A673 (cell line): Measurements from ENCODE around the gene JPH2.

Experiments
- CTCF ChIP-seq: fragments of 300-800, 200-600 bp; sonication (generic); conservative IDR thresholded peaks from 2 replicates; pipeline ENCODE4 v1.5.1; 2017; ENCODE audit warnings: low read depth, mild to moderate bottlenecking, antibody characterized with exemption, low read length, moderate library complexity, mixed read lengths
- EZH2 ChIP-seq: fragments of 200-600 bp; sonication (generic); IDR thresholded peaks from 2 replicates; pipeline ENCODE4 v1.6.1; 2017; ENCODE audit warnings: borderline replicate concordance, low read depth, mild to moderate bottlenecking, mixed read lengths, antibody characterized with exemption, low read length; ENCODE audit not compliant: poor library complexity, severe bottlenecking

DNA sequence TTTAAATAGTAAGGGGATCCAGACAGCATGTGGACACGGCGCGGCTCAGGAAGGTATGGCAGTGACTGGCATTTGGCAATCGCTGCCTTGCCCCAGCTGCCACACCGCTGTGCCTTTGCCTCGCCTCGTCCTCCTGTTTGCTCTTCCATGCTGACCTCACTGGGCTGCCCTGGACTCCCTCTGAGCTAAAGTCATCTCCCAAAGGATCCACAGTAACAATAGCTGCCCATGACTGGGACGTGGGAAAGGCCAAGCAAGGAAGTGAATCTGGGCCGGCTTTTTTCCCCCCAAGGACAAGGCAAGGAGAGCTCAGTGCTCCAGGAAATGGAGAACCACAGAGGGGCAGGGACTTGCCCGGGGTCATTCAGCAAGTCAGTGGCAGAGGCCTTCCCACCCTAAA lies 48.1 kb downstream of the JPH2 start:
- TF ChIP-seq CTCF (no peak), EZH2 (no peak)
